RCC 7860 (cell line): ENCODE results near the gene PDP2.

ENCODE experiments used
- DNase-seq: peaks from one replicate; pipeline ENCODE4 v3.0.0-alpha.2; 2015; ENCODE audit warnings: low spot score
- FAIRE-seq: peaks from 2 replicates; lab custom pipeline; 2012; peaks lifted over from hg19 to GRCh38; lab: Jason Lieb, UNC

The PDP2 gene, protein sequence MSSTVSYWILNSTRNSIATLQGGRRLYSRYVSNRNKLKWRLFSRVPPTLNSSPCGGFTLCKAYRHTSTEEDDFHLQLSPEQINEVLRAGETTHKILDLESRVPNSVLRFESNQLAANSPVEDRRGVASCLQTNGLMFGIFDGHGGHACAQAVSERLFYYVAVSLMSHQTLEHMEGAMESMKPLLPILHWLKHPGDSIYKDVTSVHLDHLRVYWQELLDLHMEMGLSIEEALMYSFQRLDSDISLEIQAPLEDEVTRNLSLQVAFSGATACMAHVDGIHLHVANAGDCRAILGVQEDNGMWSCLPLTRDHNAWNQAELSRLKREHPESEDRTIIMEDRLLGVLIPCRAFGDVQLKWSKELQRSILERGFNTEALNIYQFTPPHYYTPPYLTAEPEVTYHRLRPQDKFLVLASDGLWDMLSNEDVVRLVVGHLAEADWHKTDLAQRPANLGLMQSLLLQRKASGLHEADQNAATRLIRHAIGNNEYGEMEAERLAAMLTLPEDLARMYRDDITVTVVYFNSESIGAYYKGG

DNA sequence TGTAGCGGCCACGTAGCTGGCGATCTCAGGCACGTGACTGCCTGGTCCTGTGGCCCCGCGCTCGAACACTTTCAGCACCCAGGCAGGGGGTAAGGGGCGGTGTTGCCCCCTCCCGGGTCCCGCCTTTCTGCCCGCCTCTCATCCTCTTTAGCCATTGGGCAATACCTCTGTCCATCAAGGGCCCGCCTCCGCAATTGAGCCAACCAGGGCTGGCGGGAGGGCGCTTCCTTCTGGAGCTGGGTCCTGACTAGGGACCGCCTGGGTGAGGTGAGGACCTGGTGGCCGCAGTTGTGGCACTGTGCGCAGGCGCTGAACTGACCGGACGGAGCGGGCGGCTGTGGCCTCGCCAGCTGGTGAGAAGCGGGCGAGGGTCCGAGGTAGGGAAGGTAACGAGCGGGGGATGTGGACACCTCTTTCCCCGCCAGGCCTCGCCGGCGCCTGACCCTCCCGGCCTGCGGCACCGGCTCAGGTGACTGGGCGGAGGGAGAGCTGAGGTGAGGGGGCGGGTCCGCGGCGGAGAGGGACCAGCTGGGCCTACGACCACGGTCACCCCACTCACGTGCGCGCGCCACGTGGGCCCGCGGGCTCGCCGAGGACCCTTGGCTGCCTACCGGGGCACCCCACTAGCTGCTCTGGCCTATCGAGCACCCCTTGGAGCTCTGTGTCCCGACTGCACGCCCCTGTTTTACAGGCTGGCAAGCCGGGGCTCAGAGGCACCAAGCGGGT is at the start of gene PDP2:
TSS of gene PDP2 (plus strand) at position 228 of the 726 bp plus-strand sequence. CDS start 3,770 bp downstream, outside the sequence.
- DNase-seq (peak; percentile 87), FAIRE-seq (peak; percentile 20)

DNA sequence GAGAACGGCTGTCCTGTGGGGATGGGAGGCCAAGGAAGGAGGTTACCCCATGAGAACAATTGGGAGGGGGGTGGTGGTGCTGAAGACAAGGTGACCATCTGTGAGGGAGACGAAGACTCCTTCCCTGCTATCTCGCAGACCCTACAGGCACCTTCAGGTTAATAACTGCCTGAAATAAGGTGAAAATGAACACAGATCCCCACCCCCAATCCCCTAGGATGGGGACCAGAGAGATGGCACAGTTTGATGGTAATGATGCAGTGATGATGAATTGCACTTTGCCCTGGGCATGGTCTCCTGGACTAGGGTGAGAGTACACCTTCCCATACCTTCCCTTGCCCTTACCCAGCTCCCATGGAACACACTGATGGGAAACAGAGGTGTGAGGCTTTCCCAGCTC is 48.1 kb upstream of the PDP2 start:
- no peak for DNase-seq

DNA sequence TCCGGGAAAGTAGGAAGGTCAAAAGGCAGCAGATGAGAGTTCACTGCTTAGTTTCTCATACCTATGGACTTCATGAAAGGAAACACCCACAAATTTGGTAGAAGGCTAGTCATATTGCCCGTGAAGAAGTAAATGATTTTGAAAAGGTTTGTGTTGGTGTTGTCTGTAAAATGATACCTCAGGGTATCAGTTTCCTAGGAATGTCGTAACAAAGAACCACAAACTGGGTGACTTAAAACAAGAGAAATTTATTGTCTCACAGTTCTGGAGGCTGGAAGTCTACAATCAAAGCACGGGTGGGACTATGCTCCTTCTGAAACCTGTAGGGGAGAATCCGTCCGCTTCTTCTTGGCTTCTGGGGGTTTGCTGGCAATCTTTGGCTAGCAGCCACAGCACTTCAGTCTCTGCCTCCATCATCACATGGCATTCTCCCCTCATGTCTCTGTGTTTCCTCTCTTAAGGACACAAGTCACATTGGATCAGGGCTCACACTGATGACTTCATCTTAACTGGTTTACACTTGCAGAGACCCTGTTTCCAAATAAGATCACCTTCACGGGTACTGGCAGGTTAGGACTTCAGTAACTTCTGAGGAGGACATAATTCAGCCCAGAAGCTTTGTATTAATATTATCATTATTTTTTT is 47.5 kb upstream of the PDP2 start:
- FAIRE-seq (no peak), DNase-seq (no peak)

More for the DNA sequence above, 48.1 kb upstream of the PDP2 start:
- no peak for FAIRE-seq

DNA sequence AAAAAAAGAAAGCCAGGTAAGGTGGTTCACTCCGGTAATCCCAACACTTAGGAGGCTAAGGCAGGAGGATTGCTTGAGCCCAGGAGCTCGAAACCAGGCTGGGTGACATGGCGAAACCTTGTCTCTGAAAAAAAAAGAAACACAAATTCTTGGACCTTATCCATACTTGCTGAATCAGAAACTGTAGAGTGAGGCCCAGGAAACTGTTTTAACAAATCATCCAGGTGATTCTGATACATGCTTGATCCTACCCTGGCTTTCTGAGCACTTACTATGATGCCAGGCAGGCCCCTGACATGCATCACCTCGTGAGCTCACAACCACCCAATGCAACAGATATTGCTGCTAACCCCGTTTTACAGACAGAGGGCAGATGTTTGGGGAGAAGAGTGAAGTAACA is 45.6 kb upstream of the PDP2 start:
- no peak for DNase-seq
- FAIRE-seq: no peak

DNA sequence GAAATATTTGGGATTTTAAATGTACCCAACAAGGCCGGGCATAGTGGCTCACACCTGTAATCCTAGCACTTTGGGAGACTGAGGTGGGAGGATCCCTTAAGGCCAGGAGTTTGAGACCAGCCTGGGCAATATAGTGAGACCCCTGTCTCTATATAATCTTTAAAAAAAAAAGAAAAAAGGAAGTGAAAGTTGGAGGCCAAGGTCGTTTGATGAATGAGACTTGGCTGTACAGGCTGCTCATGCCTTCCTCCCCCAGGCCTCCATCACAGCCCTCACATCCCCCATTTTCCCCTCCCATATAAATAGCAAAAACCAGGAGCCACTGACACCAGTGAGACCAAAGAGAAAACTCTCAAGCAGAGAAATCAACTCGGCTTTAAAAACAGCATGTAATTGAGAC is 39.4 kb upstream of the PDP2 start:
- DNase-seq (no peak), FAIRE-seq (no peak)

DNA sequence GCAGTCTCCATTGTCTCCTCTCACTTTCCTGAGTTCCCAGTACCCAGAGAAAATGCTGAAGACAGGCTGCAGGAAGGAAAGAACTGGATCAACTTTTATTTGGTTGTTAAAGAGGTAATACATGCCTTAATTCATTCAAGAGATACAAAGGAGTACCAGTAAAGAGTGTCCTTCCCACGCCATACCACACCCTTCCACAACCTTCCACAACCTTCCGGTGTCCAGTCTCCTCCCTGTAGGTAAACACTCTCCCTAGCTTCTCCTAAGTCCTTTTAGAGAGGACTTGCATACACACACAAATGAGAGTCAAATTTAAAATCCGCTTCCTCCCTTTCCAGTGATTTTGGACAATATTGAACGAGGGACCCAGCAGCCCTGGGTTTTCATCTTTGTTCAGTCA is 38.9 kb upstream of the PDP2 start:
- DNase-seq (no peak), FAIRE-seq (no peak)

DNA sequence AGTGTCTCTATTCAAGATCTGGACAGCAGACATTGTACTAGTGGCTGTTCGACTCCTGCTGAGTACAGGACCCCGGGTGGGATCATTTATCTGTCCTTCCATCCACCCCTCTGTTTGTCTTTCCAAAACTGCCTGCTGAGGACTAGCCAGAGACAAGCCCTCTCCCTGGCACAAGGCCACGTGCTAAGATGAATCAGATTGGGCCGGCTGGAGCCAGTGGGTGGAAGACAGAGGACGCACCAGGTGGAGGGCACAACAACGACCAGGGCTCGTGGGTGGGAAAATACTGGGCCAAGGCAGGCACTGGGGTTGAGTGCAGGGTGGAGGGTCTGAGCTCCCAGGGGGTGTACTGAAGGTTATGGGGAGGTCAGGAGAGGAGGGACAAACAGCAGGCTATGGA is 37.5 kb upstream of the PDP2 start:
- no peak for FAIRE-seq
- DNase-seq: no peak

DNA sequence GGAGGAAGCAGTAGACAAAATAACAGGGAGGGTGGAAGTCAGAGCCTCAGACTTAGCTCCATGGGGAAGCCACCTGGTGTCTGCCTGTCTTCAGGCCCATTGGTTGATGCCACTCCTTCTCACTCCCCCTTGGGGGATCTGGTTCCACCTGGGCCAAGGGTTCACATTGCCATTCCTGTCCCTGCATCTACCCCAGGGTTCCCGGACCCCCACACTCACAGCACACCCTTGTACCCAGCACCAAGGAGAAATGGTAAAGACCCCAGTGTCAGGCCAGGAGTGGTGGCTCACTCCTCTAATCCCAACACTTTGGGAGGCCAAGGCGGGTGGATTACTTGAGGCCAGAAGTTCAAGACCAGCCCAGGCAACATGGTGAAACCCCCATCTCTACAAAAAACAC is 37.1 kb upstream of the PDP2 start:
- DNase-seq: no peak
- no peak for FAIRE-seq

DNA sequence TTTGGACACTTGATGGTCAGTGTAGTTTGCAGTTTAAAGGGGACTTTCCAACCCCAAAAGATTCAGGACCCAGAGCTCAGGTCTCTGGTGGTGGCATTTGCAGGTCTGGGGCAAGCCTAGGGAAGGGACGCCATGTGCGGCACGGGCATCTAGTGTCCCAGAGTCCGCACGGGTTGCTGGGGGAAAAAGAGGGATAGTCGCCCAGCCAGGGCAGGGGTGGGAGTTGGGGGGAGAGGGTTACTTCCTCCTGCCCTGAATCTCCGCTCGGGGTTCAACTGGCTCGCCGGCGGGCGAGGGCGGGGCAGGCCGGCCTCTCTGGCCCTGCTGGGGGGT is 36.3 kb upstream of the PDP2 start:
- no peak for FAIRE-seq
- no peak for DNase-seq

DNA sequence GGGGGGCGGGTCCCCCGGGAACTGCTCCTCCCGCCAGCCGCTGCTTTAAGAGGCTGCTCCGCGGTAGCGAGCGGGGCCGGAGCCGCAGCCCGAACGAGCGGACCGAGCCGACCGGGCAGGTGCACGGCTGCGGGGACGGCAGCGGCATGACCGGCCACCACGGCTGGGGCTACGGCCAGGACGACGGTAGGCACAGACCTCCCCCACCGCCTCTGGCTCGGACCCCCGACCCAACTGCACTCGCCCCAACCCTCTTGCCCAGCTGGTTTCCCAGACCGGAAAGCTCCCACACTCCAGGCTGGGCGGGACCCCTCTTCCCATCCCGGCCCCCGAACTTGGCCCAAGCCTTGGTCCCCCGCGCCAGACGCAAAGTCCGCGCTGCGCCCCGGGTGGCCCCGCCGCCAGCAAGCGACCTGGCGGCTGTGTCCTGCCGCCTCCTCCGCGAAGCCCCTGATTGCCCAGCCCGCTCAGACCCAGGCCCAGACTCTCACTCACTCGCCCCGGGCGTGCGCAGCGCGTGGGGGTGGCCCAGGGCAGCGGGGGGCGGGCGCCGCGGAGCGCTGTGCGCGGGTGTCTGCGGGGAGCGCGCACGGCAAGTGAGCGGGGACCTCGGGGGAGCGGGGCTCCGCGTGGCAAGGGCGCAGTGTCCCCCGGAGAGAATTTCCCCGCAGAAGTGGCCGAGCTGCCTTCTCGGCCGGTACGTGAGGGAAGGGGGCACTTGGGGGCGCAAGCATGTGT is 35.8 kb upstream of the PDP2 start, which contains the start of gene CA7:
TSS of gene CA7 (plus strand) at position 73 of the 738 bp plus-strand sequence. CDS start at position 147, 74 bp downstream.
- no peak for FAIRE-seq
- DNase-seq: no peak

DNA sequence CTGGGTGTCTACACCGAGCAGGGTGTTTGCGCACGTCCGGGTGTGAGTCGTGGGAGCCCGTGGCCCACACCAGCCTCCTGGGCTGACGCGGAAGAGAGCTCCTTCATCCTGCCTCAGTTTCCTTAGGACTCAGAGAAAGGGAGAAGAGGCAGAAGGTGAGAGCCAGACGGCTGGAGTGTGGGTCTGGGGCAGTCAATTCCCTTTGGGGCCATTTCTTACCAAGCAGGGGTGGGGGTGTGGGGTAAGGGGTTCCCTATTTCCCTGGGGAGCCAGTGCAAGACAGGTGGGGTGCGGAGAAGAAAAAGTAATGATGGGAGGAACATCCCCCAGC is 35.3 kb upstream of the PDP2 start:
- DNase-seq (no peak), FAIRE-seq (no peak)

DNA sequence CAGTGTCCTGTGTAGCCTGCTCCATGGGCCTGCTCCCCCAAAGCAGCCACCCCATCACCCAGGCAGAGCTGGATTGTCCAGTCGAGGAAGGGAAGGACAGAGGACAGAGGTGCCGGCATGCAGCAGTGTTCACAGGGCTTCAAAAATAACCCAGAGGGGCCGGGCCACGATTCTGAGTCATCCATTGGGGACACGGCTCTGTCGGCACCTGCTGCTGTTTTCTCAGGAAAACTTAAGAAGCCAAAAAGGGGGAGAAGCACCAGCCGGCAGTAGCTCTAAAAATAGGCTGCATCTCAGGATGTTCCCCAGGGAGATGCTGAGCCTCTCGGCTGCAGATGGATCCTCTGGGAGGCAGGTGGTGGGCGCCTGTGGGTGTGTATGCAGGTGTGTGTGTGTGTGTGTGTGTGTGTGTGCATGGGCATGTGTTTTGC is 34.5 kb upstream of the PDP2 start:
- DNase-seq (no peak), FAIRE-seq (no peak)

DNA sequence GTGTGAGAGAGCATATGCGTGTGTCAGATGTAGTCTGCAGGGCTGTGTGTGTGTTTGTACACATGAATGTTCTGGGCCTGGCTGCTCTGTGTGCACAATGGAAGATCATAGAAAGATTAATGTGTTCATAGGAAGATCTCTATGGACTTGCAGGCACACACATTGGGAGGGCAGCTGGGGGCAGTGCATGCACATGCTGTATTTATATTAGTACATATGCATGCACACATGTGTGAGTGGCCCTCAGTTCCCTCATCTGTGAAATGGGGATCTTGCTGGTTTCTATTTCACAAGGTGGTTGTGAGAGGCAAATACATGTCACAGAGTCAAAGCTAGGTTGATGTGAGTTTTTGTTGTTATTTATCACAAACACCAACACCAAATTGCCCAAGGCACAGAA is 34.0 kb upstream of the PDP2 start:
- FAIRE-seq: no peak
- DNase-seq: no peak

DNA sequence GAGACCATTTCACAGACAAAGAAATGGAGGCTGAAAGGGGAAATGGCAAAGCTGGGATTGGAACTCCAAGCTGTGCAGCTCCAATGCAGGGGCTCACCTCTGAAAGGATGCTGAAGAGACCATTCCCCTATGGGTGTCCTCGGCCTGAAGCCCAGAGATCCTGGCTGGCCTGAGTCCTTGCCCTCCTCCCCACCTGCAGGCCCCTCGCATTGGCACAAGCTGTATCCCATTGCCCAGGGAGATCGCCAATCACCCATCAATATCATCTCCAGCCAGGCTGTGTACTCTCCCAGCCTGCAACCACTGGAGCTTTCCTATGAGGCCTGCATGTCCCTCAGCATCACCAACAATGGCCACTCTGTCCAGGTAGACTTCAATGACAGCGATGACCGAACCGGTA is 33.5 kb upstream of the PDP2 start:
- FAIRE-seq (no peak), DNase-seq (no peak)

DNA sequence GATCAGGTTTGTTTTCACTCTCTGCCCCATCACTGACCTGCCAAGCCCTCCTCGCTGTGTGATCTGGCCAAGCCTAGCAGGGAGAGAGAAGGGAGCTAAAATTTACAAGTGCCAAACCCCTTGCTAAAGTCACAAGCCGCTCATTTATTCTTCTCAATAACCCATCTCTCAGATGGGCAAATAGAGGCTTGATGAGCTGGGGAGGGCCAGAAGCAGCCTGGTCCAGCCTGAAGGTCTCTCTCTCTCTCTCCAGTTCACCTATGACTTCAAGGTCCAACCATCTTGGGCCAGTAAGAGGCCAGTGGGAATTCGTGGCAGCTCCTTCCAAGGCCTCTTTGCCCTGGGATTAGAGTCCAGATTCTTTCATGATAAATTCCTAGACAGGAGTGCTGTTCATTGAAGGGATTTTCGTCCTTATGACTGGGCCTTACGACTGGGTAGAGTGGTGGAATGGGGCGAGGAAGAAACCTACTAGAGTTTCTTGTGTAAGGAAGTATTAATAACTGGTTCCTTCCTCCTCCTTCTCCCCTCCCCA is 32.7 kb upstream of the PDP2 start:
- DNase-seq (no peak), FAIRE-seq (no peak)

DNA sequence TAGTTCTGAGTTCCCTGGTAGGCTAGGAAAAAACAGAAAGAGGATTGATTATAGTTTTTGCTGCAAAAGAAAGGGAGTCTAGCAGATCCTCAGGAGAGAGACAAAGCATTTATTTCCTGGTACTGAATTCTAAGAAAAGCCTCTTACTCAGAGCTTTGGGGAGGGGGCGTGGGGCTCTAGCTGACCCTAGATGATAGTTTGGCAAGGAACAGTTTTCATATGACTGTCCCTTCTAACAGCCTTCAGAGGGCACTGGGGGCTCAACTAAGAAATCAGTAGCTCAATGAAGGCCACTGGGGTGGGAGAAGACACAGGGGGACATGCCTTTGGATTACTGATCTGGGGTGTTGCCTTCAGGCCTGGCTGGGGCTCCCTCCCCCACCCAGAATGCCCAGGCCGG is 32.1 kb upstream of the PDP2 start:
- DNase-seq: no peak
- FAIRE-seq: no peak

DNA sequence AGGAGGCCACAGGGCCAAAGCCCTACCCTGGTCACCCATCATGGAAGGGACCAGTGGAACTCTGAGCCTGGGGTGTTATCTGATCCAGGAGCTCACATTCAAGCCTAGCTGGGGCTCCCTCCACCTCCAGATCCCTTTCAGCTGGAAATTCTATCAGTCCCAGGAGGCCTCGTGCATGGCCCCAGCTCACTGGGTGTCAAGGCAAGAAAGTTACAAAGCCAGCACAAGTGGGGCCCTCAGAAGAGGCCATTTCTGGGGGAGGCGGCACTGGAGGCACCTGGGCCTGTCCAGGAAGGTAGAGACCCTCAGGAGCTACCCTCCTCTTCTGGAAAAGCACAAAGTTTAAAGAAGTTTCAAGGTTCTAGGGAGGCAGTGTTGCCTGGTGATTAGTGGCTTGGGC is 31.3 kb upstream of the PDP2 start:
- FAIRE-seq (no peak), DNase-seq (no peak)

DNA sequence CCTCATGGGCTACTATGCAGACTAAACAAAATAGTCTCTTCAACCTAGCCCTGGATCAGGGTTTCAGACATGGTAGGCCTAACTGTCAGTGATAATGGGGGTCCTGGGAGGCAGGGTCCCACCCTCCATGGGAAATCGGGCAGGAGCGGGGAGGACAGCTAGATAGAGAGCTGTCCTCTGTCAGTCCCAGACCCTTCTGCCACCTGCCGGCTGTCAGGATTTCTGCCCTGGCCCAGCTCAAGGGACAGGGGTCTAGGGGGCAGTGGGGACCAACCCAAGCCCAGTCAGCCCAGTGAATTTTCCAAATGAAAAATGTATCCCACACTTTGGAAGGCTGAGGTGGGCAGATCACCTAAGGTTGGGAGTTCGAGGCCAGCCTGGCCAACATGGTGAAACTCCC is 30.8 kb upstream of the PDP2 start:
- FAIRE-seq (no peak), DNase-seq (no peak)

DNA sequence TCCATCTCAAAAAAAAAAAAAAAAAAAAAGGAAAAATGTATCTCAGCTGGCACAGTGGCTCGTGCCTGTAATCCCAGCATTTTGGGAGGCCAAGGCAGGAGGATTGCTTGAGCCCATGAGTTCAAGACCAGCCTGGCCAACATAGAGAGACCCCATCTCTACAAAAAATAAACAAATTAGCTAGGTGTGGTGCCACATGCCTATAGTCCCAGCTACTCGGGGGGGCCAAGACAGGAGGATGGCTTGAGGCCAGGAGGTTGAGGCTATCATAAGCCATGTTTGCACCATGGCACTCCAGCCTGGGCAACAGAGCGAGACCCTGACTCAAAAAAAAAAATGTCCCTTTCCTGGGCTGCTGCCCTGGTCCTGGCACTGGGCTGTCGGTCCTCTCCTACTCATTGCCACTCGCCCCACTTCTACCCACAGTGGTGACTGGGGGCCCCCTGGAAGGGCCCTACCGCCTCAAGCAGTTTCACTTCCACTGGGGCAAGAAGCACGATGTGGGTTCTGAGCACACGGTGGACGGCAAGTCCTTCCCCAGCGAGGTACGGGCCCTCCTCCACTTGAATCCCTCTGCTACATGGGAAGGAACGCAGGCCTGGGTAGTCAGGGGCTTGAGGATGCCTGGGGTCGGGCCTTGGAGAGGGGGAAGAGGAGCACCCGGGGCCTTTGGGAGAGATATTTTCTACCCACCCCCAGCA is 30.1 kb upstream of the PDP2 start:
- FAIRE-seq (no peak), DNase-seq (no peak)
